HG03039 (cell line): ENCODE data around the gene KIAA1217.

ENCODE experiments used
- ATAC-seq: cut with Tn5 transposase; IDR thresholded peaks from one replicate; pipeline ENCODE4 v1.9.1; 2021; ENCODE audit warnings: mild to moderate bottlenecking, moderate library complexity; ENCODE audit not compliant: unreplicated experiment

KIAA1217 gene, protein sequence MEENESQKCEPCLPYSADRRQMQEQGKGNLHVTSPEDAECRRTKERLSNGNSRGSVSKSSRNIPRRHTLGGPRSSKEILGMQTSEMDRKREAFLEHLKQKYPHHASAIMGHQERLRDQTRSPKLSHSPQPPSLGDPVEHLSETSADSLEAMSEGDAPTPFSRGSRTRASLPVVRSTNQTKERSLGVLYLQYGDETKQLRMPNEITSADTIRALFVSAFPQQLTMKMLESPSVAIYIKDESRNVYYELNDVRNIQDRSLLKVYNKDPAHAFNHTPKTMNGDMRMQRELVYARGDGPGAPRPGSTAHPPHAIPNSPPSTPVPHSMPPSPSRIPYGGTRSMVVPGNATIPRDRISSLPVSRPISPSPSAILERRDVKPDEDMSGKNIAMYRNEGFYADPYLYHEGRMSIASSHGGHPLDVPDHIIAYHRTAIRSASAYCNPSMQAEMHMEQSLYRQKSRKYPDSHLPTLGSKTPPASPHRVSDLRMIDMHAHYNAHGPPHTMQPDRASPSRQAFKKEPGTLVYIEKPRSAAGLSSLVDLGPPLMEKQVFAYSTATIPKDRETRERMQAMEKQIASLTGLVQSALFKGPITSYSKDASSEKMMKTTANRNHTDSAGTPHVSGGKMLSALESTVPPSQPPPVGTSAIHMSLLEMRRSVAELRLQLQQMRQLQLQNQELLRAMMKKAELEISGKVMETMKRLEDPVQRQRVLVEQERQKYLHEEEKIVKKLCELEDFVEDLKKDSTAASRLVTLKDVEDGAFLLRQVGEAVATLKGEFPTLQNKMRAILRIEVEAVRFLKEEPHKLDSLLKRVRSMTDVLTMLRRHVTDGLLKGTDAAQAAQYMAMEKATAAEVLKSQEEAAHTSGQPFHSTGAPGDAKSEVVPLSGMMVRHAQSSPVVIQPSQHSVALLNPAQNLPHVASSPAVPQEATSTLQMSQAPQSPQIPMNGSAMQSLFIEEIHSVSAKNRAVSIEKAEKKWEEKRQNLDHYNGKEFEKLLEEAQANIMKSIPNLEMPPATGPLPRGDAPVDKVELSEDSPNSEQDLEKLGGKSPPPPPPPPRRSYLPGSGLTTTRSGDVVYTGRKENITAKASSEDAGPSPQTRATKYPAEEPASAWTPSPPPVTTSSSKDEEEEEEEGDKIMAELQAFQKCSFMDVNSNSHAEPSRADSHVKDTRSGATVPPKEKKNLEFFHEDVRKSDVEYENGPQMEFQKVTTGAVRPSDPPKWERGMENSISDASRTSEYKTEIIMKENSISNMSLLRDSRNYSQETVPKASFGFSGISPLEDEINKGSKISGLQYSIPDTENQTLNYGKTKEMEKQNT (N-terminal part only)

GRCh38 chr10:24208661-24209431 lies at the start of gene KIAA1217:
KIAA1217 (plus strand) TSS chr10:24209138; CDS start chr10:24209194, 56 bp downstream.
- no peak for ATAC-seq

GRCh38 chr10:24162206-24162985 lies 46.5 kb upstream of the KIAA1217 start:
- ATAC-seq, result no peak

DNA sequence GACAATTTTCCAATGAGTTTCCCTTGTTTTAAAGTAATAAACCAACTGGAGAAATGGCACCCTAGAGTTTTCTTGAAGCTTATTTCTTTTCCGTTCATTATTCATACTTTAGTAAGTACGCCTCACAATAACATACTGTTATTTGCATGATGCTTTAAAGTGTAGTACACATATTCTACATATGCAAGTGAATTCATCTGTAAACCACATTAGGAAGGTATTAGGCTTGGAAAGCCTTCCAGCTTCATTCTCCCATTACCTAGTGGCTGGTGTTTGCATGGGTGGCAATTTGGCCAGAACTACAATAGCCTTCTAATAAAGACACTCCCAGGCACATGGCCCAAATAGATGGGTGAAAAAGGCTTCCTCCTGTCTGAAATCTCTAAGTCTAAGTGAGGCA lies 45.5 kb upstream of the KIAA1217 start:
- ATAC-seq, result no peak

DNA sequence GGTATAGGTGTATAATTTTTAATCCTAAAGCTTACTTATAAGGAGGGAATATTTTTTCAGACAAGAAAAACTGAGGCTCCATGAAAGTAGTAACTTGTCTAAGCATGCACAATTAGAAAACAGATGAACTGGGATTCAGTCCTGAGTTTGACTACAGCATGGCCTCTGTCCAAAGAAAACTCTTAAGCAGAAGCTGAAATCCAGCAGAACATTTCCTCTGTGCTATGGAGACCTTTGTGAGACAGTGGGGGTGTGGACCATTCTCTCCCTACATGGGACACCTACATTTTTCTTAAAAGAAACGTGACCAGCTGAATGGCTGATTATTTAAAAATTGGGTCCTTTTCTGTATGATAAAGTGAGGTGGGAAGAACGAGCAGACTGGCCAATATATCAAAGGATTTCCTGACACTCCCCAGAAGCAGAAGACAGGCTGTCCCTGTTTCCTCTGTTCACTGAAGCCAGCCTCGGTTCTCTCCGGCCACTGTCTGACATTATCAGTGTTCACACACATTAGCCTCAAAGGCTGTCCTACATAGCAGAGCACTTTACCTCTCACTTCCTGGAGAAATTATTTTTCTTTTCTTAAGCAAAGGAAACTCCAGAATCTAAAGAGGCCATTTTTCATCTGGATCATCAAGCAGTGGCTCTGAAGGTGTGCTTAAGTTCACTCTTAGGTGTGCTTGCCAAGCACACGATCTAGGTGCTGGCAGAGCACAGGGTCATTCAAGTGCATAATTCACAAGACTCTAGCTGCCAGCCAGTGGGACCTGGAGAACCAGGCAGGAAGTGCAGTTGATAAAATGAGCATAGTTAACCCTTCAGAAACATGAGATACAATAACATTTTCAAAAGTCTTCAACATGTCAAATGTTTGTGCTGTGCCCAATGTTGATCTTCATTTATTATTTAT lies 40.4 kb upstream of the KIAA1217 start:
- no peak for ATAC-seq

- ATAC-seq, result no peak
Observed at GRCh38 chr10:24170199-24170598, 38.7 kb upstream of the KIAA1217 start.

DNA sequence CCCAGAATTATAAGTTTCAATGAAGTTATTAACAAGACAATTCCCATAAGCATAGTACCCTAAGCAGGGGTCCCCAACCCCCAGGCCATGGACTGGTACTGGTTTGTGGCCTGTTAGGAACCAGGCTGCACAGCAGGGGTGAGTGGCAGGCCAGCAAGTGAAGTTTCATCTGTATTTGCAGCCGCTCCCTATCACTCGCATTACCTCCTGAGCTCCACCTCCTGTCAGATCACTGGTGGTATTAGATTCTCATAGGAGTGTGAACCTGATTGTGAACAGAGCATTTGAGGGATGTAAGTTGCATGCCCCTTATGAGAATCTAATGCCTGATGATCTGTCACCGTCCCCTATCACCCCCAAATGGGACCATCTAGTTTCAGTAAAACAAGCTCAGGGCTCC lies 36.0 kb upstream of the KIAA1217 start:
- ATAC-seq, result no peak

GRCh38 chr10:24174014-24174413 lies 34.9 kb upstream of the KIAA1217 start:
- ATAC-seq, result no peak

DNA sequence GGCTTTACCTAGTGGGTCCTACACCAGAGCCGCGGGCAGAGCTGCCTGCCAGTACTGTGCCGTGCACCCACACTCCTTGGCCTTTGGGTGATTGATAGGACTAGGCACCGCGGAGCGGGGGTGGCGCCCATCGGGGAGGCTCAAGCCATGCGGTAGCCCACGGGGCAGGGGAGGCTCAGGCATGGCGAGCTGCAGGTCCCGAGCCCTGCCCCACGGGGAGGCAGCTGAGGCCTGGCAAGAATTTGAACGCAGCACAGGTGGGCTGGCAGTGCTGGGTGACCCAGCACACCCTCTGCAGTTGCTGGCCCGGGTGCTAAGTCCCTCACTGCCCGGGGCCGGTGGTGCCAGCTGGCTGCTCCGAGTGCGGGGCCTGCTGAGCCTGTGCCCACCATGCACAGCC lies 32.3 kb upstream of the KIAA1217 start:
- no peak for ATAC-seq

DNA sequence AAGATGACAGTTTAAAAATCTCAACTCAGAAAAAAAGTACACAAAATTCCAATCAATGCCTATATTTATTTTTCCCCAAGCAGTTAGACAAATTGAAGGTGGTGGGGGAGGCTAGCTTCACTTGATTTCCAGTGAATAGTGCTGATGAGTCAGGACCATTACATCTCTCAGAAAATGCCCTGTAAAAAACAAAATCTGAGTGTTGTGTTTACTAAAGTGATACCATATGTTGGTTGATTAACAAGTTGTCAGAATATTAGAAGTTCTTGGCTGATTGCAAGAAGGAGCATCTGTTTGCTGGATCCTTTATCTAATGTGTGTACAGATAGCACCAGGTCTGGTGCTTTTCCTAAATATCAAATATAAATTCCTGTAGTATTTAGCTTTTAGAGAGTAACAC lies 31.3 kb upstream of the KIAA1217 start:
- no peak for ATAC-seq

- no peak for ATAC-seq
Observed at GRCh38 chr10:24180891-24181290, 28.0 kb upstream of the KIAA1217 start.

- no peak for ATAC-seq
Observed at GRCh38 chr10:24184455-24184854, 24.5 kb upstream of the KIAA1217 start.

DNA sequence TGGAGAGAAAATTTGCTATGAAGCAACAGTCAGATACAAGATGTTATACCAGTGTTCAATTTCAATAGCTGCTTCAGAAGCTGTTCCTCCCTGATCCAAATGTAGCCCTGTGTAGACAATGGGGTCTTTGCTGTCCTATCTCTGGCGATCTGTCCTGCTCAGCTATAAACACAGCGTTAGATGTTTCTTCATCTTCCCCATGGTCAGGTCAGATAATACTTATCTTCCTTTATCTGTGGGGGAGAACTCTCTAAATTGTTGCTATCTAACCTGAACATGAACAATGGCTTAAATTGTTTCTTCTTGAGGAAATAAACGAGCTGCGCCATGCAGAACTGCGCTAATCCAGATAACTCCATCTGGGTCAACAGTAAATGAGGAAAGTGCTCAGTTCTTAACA lies 15.6 kb upstream of the KIAA1217 start:
- no peak for ATAC-seq

- ATAC-seq, result no peak
Observed at GRCh38 chr10:24197263-24197662, 11.7 kb upstream of the KIAA1217 start.

DNA sequence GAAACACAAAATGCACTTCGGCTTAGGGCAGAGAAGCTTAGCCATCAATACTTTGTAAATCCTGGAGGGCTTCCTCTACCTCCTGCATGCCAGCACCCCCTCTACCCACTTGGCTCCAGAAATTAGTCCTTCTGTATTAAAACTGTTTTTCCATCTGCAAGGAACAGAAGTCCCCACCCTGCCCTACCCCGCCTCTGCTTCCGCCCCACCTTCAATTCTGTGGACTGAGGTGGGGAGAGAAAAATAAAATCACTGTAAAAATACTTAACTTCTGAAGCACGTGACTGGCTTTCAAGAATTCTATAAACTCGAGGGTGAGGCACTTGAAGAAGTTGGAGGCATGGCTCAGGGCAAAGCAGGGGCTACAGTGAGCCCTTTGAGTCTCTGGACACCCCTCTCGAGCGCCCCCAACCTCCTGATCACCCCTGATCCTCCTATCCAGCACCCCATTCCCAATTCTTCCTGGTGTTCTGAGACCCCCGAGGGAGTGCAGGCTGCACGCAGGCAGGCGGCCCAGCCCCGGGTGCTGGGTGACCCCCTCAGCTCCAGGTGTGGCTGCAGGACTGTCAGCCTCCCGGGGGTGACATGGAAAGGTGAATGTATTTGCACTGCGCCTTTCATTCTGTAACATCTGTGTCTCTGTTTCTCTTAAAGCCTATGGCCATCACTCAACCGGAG lies 7.3 kb upstream of the KIAA1217 start:
- ATAC-seq, result no peak

DNA sequence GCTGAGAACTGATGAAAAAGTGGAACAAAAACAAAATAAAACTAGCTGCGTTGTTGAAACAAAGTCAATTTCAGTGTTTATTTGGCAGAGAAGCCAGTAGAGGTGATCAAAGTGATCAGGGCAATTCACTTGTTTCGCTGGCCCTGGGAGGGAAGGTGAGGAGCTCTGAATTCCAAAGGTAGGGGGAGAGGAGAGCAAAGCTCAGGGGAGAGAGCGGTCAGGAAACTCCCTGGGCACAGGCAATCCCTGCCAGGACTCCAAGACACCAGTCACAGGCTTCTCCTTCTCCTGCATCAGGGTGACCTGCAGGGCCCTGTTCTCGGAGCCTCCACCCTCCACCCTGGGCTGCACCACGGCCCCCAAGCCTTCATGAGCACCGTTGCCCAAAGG lies 6.8 kb upstream of the KIAA1217 start:
- no peak for ATAC-seq

DNA sequence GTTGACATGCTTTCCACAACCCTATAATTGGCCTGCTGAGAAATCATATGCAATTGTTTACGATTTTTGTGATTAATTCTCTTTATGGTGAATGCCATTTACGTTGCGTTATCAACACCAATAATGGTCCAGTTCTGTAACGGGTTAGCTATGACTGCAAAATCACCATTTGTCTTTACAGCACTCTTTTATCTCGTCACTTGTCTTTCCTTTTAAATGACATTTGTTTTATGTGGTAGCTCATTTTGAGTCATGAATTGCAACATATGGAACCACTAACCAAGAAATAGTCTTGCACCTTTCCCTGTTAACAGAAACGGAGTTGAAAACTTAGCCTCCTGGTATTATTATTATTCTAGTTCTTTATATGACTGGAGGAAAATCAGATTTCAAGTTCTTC lies 3.1 kb upstream of the KIAA1217 start:
- no peak for ATAC-seq

DNA sequence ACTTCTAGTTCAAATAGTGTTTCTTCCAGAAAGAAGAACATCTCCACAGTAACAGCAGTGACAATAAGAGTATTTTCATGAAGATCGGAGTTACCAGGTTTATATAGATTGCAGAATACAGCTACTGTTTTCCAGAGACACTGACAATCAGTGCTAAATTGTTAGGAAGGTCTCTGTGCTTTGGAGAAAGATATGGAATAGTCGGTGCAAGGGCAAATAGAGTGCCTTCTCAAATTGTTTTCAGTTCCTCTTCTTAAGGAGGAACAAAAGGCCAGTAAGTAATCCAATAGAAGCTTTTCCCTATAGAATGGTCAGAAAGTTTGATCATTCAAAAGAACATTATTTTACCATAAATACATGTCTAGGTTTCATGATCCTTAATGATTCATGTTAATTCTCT lies 2.6 kb upstream of the KIAA1217 start:
- ATAC-seq, result no peak

DNA sequence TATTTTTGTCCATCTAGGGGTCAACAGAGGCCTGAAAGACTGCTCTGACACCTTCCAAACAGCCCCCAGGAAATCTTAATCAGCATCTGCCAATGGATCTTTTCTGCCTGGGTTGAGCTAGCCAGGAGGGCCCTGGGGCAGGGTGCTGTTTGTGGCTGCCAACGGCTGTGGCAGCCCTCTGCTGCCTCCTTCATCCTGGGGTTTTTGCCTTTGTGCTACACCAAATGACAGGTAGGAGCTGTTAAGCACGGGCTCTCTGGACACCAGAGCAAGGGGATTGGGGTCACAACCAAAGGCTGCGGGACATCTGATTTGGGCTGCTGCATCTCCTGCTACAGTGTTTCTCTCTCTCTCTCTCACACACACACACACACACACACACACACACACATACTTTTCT lies 2.0 kb upstream of the KIAA1217 start:
- no peak for ATAC-seq
